C4-2B (cell line): ENCODE results near the gene PPP3CA.

Experiments
- ZFX ChIP-seq: fragments of 450-650 bp; IDR thresholded peaks from 2 replicates; pipeline ENCODE4 v1.6.1; 2017
- TF ChIP-seq, protein P1 (sequence below): fragments of 450-650 bp; conservative IDR thresholded peaks from 2 replicates; pipeline ENCODE4 v1.5.1; 2017; ENCODE audit warnings: mild to moderate bottlenecking

DNA sequence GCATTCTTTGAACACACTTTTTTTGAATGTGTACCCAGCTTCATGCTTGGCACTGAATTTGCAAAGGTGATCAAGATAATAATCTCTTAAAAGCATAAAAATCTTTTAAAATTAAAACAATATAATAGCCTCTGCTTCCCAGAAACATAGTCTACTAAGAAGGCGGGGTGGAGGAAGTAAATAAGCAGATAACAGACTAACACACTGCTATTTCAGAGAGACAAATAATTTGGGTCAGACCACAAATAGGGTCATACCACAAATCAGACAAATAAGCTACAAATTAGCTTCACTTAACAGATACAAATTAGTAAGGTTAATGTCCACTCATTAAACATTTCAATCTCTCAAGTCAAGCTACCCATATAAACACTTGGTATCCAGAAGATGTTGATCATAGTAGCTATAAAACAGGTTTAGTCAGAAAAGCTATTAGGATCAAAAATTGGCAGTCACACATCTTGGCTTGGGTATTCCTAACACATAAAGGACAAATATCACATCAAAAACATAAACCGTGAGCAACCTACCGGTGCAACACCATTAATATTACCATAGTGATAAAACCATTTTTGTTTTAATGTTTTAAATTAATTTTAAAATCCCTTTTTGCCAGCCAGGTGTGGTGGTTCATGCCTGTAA lies 47.3 kb downstream of the PPP3CA start:
- TF ChIP-seq, protein P1, sequence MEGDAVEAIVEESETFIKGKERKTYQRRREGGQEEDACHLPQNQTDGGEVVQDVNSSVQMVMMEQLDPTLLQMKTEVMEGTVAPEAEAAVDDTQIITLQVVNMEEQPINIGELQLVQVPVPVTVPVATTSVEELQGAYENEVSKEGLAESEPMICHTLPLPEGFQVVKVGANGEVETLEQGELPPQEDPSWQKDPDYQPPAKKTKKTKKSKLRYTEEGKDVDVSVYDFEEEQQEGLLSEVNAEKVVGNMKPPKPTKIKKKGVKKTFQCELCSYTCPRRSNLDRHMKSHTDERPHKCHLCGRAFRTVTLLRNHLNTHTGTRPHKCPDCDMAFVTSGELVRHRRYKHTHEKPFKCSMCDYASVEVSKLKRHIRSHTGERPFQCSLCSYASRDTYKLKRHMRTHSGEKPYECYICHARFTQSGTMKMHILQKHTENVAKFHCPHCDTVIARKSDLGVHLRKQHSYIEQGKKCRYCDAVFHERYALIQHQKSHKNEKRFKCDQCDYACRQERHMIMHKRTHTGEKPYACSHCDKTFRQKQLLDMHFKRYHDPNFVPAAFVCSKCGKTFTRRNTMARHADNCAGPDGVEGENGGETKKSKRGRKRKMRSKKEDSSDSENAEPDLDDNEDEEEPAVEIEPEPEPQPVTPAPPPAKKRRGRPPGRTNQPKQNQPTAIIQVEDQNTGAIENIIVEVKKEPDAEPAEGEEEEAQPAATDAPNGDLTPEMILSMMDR, result no peak
- TF ChIP-seq ZFX, result no peak
